Stimulated activated CD4-positive, alpha-beta T cell treated with anti-CD3 and anti-CD28 coated beads, Interleukin-1b, Interleukin-23, amount 100 ng/mL, for 24 hours (primary cell): ENCODE results near the gene GPHB5.

Source experiments
- DNase-seq, 4 experiments: peaks; one replicate each; pipeline ENCODE4 v3.0.0-alpha.2; 2020; ENCODE audit warnings: low read depth in 4 of 4, low spot score in 1 of 4

GPHB5 gene

DNA sequence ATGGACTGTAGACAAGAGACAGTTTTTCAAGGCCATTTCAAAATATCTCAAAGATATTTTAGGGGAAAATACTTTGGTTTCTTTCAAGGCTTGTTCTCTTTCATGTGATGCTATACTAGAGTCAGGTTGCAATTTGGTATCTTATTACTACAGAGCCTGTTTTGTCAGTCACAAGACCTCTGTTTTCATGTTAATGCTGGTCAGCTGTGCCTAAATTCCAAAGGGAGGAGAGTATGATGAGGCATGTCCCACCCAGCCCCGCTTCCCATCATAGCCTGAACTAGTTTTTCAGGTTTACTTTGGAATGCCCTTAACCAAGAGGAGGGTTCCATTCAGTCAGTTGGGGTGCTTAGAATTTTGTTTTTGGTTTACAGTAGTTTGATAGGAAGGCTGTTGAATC lies 52.6 kb downstream of the GPHB5 start:
- DNase-seq, result no peak
